ENCODE data around the gene ALG8. TPM values are rescaled to one million over a fixed set of nuclear protein-coding genes. Genes with fewer than 3 reads are reported as not detected.

Gene ALG8
- total and polyA plus RNA-seq, 4 donors = 18.0 to 24.2 (median 22.9) TPM

GRCh38 chr11:78072455-78072854 is 67.0 kb downstream of the ALG8 start:
- ATAC-seq (ENCODE audit: low FRiP score) = no peak
- H3K27me3 ChIP-seq (ENCODE audit: control insufficient read depth in 1 of 2, insufficient read depth in 2 of 2, low read length in 1 of 2) = no peaks in the 10 kb centered on the region
- no peak overlapping the region for H3K4me3 ChIP-seq (ENCODE audit: low read length in 2 of 2)
- WGBS, 2 donors = 93 to 95% methylated on average over 4 of the region's 4 CpGs
- no peaks in the 10 kb centered on the region for H3K9me3 ChIP-seq (ENCODE audit: control insufficient read depth, low read length)
- H3K4me1 ChIP-seq (ENCODE audit: control insufficient read depth in 1 of 2, insufficient read depth in 2 of 2, low read length in 2 of 2) = no peaks in the 10 kb centered on the region
- peaks cover 4% of the 10 kb centered on the region in 2 donors for H3K36me3 ChIP-seq (ENCODE audit: control insufficient read depth in 1 of 2, insufficient read depth in 2 of 2, low read length in 1 of 2)
- H3K27ac ChIP-seq (ENCODE audit: low read depth in 1 of 2, low read length in 2 of 2) = no peak overlapping the region
- intact Hi-C loops (cut with DNase I) = no loop called here
- DNase-seq = no peak

GRCh38 chr11:78071717-78072116 is 67.7 kb downstream of the ALG8 start:
- Histone ChIP-seq H3K27me3 (ENCODE audit: control insufficient read depth in 1 of 2, insufficient read depth in 2 of 2, low read length in 1 of 2) (no peaks in the 10 kb centered on the region), H3K4me3 (ENCODE audit: low read length in 2 of 2) (no peak overlapping the region), H3K36me3 (ENCODE audit: control insufficient read depth in 1 of 2, insufficient read depth in 2 of 2, low read length in 1 of 2) (peaks cover 4% of the 10 kb centered on the region in 2 donors), H3K9me3 (ENCODE audit: control insufficient read depth, low read length) (no peaks in the 10 kb centered on the region), H3K27ac (ENCODE audit: low read depth in 1 of 2, low read length in 2 of 2) (no peak overlapping the region), H3K4me1 (ENCODE audit: control insufficient read depth in 1 of 2, insufficient read depth in 2 of 2, low read length in 2 of 2) (no peaks in the 10 kb centered on the region)
- 67 to 73% methylated on average over 3 of the region's 3 CpGs for WGBS, 2 donors
- DNase-seq (no peak), ATAC-seq (ENCODE audit: low FRiP score) (no peak)
- intact Hi-C loops (cut with DNase I) = no loop called here

GRCh38 chr11:78070621-78071020 is 68.8 kb downstream of the ALG8 start:
- no peak overlapping the region for H3K4me3 ChIP-seq (ENCODE audit: low read length in 2 of 2)
- intact Hi-C loops (cut with DNase I) = no loop called here
- WGBS, 2 donors = 77% methylated on average over 2 of the region's 2 CpGs
- ATAC-seq (ENCODE audit: low FRiP score) (no peak), DNase-seq (no peak)
- no peaks in the 10 kb centered on the region for H3K9me3 ChIP-seq (ENCODE audit: control insufficient read depth, low read length)
- H3K27ac ChIP-seq (ENCODE audit: low read depth in 1 of 2, low read length in 2 of 2) = no peak overlapping the region
- H3K27me3 ChIP-seq (ENCODE audit: control insufficient read depth in 1 of 2, insufficient read depth in 2 of 2, low read length in 1 of 2) = no peaks in the 10 kb centered on the region
- H3K4me1 ChIP-seq (ENCODE audit: control insufficient read depth in 1 of 2, insufficient read depth in 2 of 2, low read length in 2 of 2) = no peaks in the 10 kb centered on the region
- H3K36me3 ChIP-seq (ENCODE audit: control insufficient read depth in 1 of 2, insufficient read depth in 2 of 2, low read length in 1 of 2) = peaks cover 4% of the 10 kb centered on the region in 2 donors

GRCh38 chr11:78069465-78069864 is 70.0 kb downstream of the ALG8 start:
- Histone ChIP-seq H3K9me3 (ENCODE audit: control insufficient read depth, low read length) (no peaks in the 10 kb centered on the region), H3K27me3 (ENCODE audit: control insufficient read depth in 1 of 2, insufficient read depth in 2 of 2, low read length in 1 of 2) (no peaks in the 10 kb centered on the region), H3K4me3 (ENCODE audit: low read length in 2 of 2) (no peak overlapping the region), H3K4me1 (ENCODE audit: control insufficient read depth in 1 of 2, insufficient read depth in 2 of 2, low read length in 2 of 2) (no peaks in the 10 kb centered on the region), H3K36me3 (ENCODE audit: control insufficient read depth in 1 of 2, insufficient read depth in 2 of 2, low read length in 1 of 2) (peaks cover 4% of the 10 kb centered on the region in 2 donors), H3K27ac (ENCODE audit: low read depth in 1 of 2, low read length in 2 of 2) (no peak overlapping the region)
- DNase-seq (no peak), ATAC-seq (ENCODE audit: low FRiP score) (no peak)
- WGBS, 2 donors = 66 to 73% methylated on average over 2 of the region's 2 CpGs
- intact Hi-C loops (cut with DNase I) = no loop called here

GRCh38 chr11:78067704-78068103 is 71.7 kb downstream of the ALG8 start:
- Histone ChIP-seq H3K27ac (ENCODE audit: low read depth in 1 of 2, low read length in 2 of 2) (no peak overlapping the region), H3K9me3 (ENCODE audit: control insufficient read depth, low read length) (no peaks in the 10 kb centered on the region), H3K36me3 (ENCODE audit: control insufficient read depth in 1 of 2, insufficient read depth in 2 of 2, low read length in 1 of 2) (peaks cover 4% of the 10 kb centered on the region in 2 donors), H3K4me1 (ENCODE audit: control insufficient read depth in 1 of 2, insufficient read depth in 2 of 2, low read length in 2 of 2) (peaks cover 0 to 2% of the 10 kb centered on the region in 2 donors), H3K27me3 (ENCODE audit: control insufficient read depth in 1 of 2, insufficient read depth in 2 of 2, low read length in 1 of 2) (no peaks in the 10 kb centered on the region), H3K4me3 (ENCODE audit: low read length in 2 of 2) (no peak overlapping the region)
- ATAC-seq (ENCODE audit: low FRiP score) = no peak
- WGBS, 2 donors = 86 to 87% methylated on average over 4 of the region's 4 CpGs
- DNase-seq = no peak
- intact Hi-C loops (cut with DNase I) = no loop called here

GRCh38 chr11:78066471-78066870 is 73.0 kb downstream of the ALG8 start:
- H3K4me3 ChIP-seq (ENCODE audit: low read length in 2 of 2) = no peak overlapping the region
- intact Hi-C loops (cut with DNase I) = no loop called here
- no peak overlapping the region for H3K27ac ChIP-seq (ENCODE audit: low read depth in 1 of 2, low read length in 2 of 2)
- H3K27me3 ChIP-seq (ENCODE audit: control insufficient read depth in 1 of 2, insufficient read depth in 2 of 2, low read length in 1 of 2) = no peaks in the 10 kb centered on the region
- no peaks in the 10 kb centered on the region for H3K9me3 ChIP-seq (ENCODE audit: control insufficient read depth, low read length)
- WGBS, 2 donors = 77 to 86% methylated on average over 2 of the region's 2 CpGs
- peaks cover 2 to 4% of the 10 kb centered on the region in 2 donors for H3K36me3 ChIP-seq (ENCODE audit: control insufficient read depth in 1 of 2, insufficient read depth in 2 of 2, low read length in 1 of 2)
- H3K4me1 ChIP-seq (ENCODE audit: control insufficient read depth in 1 of 2, insufficient read depth in 2 of 2, low read length in 2 of 2) = peaks cover 0 to 2% of the 10 kb centered on the region in 2 donors
- ATAC-seq (ENCODE audit: low FRiP score) (no peak), DNase-seq (no peak)

- Histone ChIP-seq H3K4me1 (ENCODE audit: control insufficient read depth in 1 of 2, insufficient read depth in 2 of 2, low read length in 2 of 2) (peaks cover 0 to 2% of the 10 kb centered on the region in 2 donors), H3K4me3 (ENCODE audit: low read length in 2 of 2) (no peak overlapping the region), H3K36me3 (ENCODE audit: control insufficient read depth in 1 of 2, insufficient read depth in 2 of 2, low read length in 1 of 2) (no peaks in the 10 kb centered on the region), H3K27ac (ENCODE audit: low read depth in 1 of 2, low read length in 2 of 2) (no peak overlapping the region), H3K27me3 (ENCODE audit: control insufficient read depth in 1 of 2, insufficient read depth in 2 of 2, low read length in 1 of 2) (no peaks in the 10 kb centered on the region), H3K9me3 (ENCODE audit: control insufficient read depth, low read length) (no peaks in the 10 kb centered on the region)
- DNase-seq = no peak
- intact Hi-C loops (cut with DNase I) = no loop called here
- no peak for ATAC-seq (ENCODE audit: low FRiP score)
- WGBS, 2 donors = 91 to 92% methylated on average over 2 of the region's 2 CpGs
These were observed 74.2 kb downstream of the ALG8 start for GRCh38 chr11:78065203-78065602.

GRCh38 chr11:78063440-78064181 is 75.8 kb downstream of the ALG8 start, which contains the start of gene THRSP:
Gene THRSP, plus strand, starts transcription at chr11:78063861. Its CDS starts 21 bp downstream, at chr11:78063882.
- DNase-seq = no peak

GRCh38 chr11:78062671-78063070 is 76.8 kb downstream of the ALG8 start:
- no peak for DNase-seq
- Histone ChIP-seq H3K4me3 (ENCODE audit: low read length in 2 of 2) (no peak overlapping the region), H3K36me3 (ENCODE audit: control insufficient read depth in 1 of 2, insufficient read depth in 2 of 2, low read length in 1 of 2) (no peaks in the 10 kb centered on the region), H3K27me3 (ENCODE audit: control insufficient read depth in 1 of 2, insufficient read depth in 2 of 2, low read length in 1 of 2) (no peaks in the 10 kb centered on the region), H3K9me3 (ENCODE audit: control insufficient read depth, low read length) (no peaks in the 10 kb centered on the region), H3K27ac (ENCODE audit: low read depth in 1 of 2, low read length in 2 of 2) (no peak overlapping the region), H3K4me1 (ENCODE audit: control insufficient read depth in 1 of 2, insufficient read depth in 2 of 2, low read length in 2 of 2) (peaks cover 0 to 2% of the 10 kb centered on the region in 2 donors)
- intact Hi-C loops (cut with DNase I) = no loop called here
- 86 to 93% methylated on average over 2 of the region's 2 CpGs for WGBS, 2 donors
- ATAC-seq (ENCODE audit: low FRiP score) = no peak

More at GRCh38 chr11:78063440-78064181, 75.8 kb downstream of the ALG8 start, which contains the start of gene THRSP:
- ATAC-seq (ENCODE audit: low FRiP score) = no peak
- Histone ChIP-seq H3K4me1 (ENCODE audit: control insufficient read depth in 1 of 2, insufficient read depth in 2 of 2, low read length in 2 of 2) (peaks cover 0 to 2% of the 10 kb centered on the region in 2 donors), H3K27me3 (ENCODE audit: control insufficient read depth in 1 of 2, insufficient read depth in 2 of 2, low read length in 1 of 2) (no peaks in the 10 kb centered on the region), H3K4me3 (ENCODE audit: low read length in 2 of 2) (no peak within 1 kb of the TSS), H3K9me3 (ENCODE audit: control insufficient read depth, low read length) (no peaks in the 10 kb centered on the region), H3K36me3 (ENCODE audit: control insufficient read depth in 1 of 2, insufficient read depth in 2 of 2, low read length in 1 of 2) (no peaks in the 10 kb centered on the region), H3K27ac (ENCODE audit: low read depth in 1 of 2, low read length in 2 of 2) (no peak within 1 kb of the TSS)
- WGBS, 2 donors = 79 to 81% methylated on average over 14 of the region's 14 CpGs
- intact Hi-C loops (cut with DNase I) = no loop called here
